GM04503 (cell line): ENCODE data around the gene HOXB2.
"Not testable (repeated sequence)": the region's sequence is repeated elsewhere in the genome, so short reads cannot be mapped to it uniquely, and the experiment has no call there.

Experiments used
- DNase-seq: peaks from one replicate; pipeline ENCODE4 v3.0.0-alpha.2; 2012; ENCODE audit warnings: low read depth

HOXB2 gene

GRCh38 chr17:48514477-48514876 lies 30.4 kb downstream of the HOXB2 start:
- no peak for DNase-seq

GRCh38 chr17:48513666-48514455 lies 31.0 kb downstream of the HOXB2 start:
- DNase-seq: no peak

- no peak for DNase-seq
Measured at GRCh38 chr17:48513097-48513496, 31.8 kb downstream of the HOXB2 start.

GRCh38 chr17:48510761-48511604 lies 33.9 kb downstream of the HOXB2 start:
- peak; percentile 66 for DNase-seq

GRCh38 chr17:48510381-48510760 lies 34.5 kb downstream of the HOXB2 start:
- DNase-seq: no peak

- DNase-seq: not testable (repeated sequence)
Measured at GRCh38 chr17:48509708-48510107, 35.2 kb downstream of the HOXB2 start.

- DNase-seq: no peak
Measured at GRCh38 chr17:48506246-48506645, 38.7 kb downstream of the HOXB2 start.

- peak; percentile 81 for DNase-seq
Measured at GRCh38 chr17:48505788-48506187, 39.1 kb downstream of the HOXB2 start.

- DNase-seq: no peak
Measured at GRCh38 chr17:48504953-48505352, 40.0 kb downstream of the HOXB2 start.

- DNase-seq: no peak
Measured at GRCh38 chr17:48503747-48504146, 41.2 kb downstream of the HOXB2 start.

- DNase-seq: no peak
Measured at GRCh38 chr17:48502901-48503300, 42.0 kb downstream of the HOXB2 start.

GRCh38 chr17:48502312-48502711 lies 42.6 kb downstream of the HOXB2 start:
- DNase-seq: no peak

GRCh38 chr17:48500435-48501426 lies 44.2 kb downstream of the HOXB2 start:
- no peak for DNase-seq

- DNase-seq: no peak
Measured at GRCh38 chr17:48499735-48500434, 45.0 kb downstream of the HOXB2 start.

- DNase-seq: no peak
Measured at GRCh38 chr17:48499248-48499647, 45.7 kb downstream of the HOXB2 start.

- DNase-seq: no peak
Measured at GRCh38 chr17:48498164-48498850, 46.6 kb downstream of the HOXB2 start.

GRCh38 chr17:48497103-48497502 lies 47.8 kb downstream of the HOXB2 start:
- no peak for DNase-seq

- DNase-seq: peak; percentile 53
Measured at GRCh38 chr17:48494335-48494734, 50.6 kb downstream of the HOXB2 start.
